Measurements from ENCODE around the gene SCYGR3. TPM values are rescaled to one million over a fixed set of nuclear protein-coding genes. Genes with fewer than 3 reads are reported as not detected.
"Not testable (repeated sequence)": the region's sequence is repeated elsewhere in the genome, so short reads cannot be mapped to it uniquely, and the experiment has no call there.

SCYGR3 gene
- total RNA-seq, 2 experiments from 2014 or later = not detected

GRCh38 chr2:227612546-227613271, 1.9 kb downstream of the SCYGR3 start:
- ChIA-PET POLR2A (no interaction called here), CTCF (no interaction called here)
- no peak overlapping the region for H3K27ac Mint-ChIP-seq
- H3K4me1 Mint-ChIP-seq = peaks cover 5% of the 10 kb centered on the region
- ATAC-seq = no peak
- DNase-seq = no peak
- peaks cover 2% of the 10 kb centered on the region for H3K36me3 Mint-ChIP-seq (ENCODE audit: low read depth)
- H3K9me3 Mint-ChIP-seq (ENCODE audit: low read depth) = no peaks in the 10 kb centered on the region
- H3K4me3 Mint-ChIP-seq = no peak overlapping the region
- peaks cover 31% of the 10 kb centered on the region for H3K27me3 Mint-ChIP-seq
- intact Hi-C loops (cut with DNase I, micrococcal nuclease) = no loop called here

- ChIA-PET POLR2A (no interaction called here), CTCF (no interaction called here)
- Mint-ChIP-seq H3K9me3 (ENCODE audit: low read depth) (no peaks in the 10 kb centered on the region), H3K4me3 (no peak overlapping the region), H3K36me3 (ENCODE audit: low read depth) (peaks cover 2% of the 10 kb centered on the region), H3K27ac (no peak overlapping the region), H3K27me3 (peaks cover 31% of the 10 kb centered on the region), H3K4me1 (peaks cover 5% of the 10 kb centered on the region)
- DNase-seq = no peak
- ATAC-seq = no peak
- intact Hi-C loops (cut with DNase I, micrococcal nuclease) = no loop called here
Observed at GRCh38 chr2:227610123-227610522, 4.5 kb downstream of the SCYGR3 start.

GRCh38 chr2:227608561-227609338, 5.9 kb downstream of the SCYGR3 start:
- Mint-ChIP-seq H3K27me3 (peaks cover 31% of the 10 kb centered on the region), H3K36me3 (ENCODE audit: low read depth) (peaks cover 2% of the 10 kb centered on the region), H3K9me3 (ENCODE audit: low read depth) (no peaks in the 10 kb centered on the region), H3K4me3 (peak overlapping the region; percentile 23), H3K4me1 (peaks cover 5% of the 10 kb centered on the region), H3K27ac (no peak overlapping the region)
- POLR2A ChIA-PET = no interaction called here
- ATAC-seq (no peak), DNase-seq (no peak)
- CTCF ChIA-PET = interaction anchor here (0.7 kb wide), 1 partner anchor 353 kb away, joined by 4 read pairs; no protein-coding TSS in a partner anchor
- intact Hi-C loops (cut with DNase I, micrococcal nuclease) = no loop called here

DNA sequence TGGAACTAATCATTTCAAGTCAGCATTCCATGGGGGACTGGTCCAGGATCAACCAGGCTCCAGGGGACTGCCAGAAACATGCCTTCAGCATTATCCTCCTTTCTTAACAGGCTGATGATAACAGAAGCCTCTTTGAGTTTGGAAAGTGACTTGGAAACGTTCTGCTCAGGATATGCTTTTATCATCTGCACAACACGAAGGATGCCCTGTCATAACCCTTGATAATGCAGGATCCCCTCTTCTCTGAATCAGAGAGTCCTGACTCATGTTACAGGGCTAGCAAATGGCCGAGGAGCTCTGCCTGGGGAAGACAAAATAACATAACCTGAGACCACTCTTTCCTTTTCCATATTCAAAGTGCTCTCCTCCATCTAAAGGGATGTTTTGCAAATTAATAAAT, 6.7 kb downstream of the SCYGR3 start:
- Mint-ChIP-seq H3K36me3 (ENCODE audit: low read depth) (peaks cover 2% of the 10 kb centered on the region), H3K9me3 (ENCODE audit: low read depth) (no peaks in the 10 kb centered on the region), H3K4me3 (no peak overlapping the region), H3K27me3 (peaks cover 31% of the 10 kb centered on the region), H3K27ac (no peak overlapping the region), H3K4me1 (peaks cover 5% of the 10 kb centered on the region)
- ATAC-seq (no peak), DNase-seq (no peak)
- ChIA-PET CTCF (no interaction called here), POLR2A (no interaction called here)
- intact Hi-C loops (cut with DNase I, micrococcal nuclease) = no loop called here

- Mint-ChIP-seq H3K4me3 (no peak overlapping the region), H3K27ac (no peak overlapping the region), H3K4me1 (peaks cover 5% of the 10 kb centered on the region), H3K9me3 (ENCODE audit: low read depth) (no peaks in the 10 kb centered on the region), H3K27me3 (peaks cover 32% of the 10 kb centered on the region), H3K36me3 (ENCODE audit: low read depth) (peaks cover 2% of the 10 kb centered on the region)
- DNase-seq (no peak), ATAC-seq (no peak)
- CTCF ChIA-PET = no interaction called here
- intact Hi-C loops (cut with DNase I, micrococcal nuclease) = no loop called here
- POLR2A ChIA-PET = no interaction called here
Observed at GRCh38 chr2:227606476-227606875, 8.2 kb downstream of the SCYGR3 start.

DNA sequence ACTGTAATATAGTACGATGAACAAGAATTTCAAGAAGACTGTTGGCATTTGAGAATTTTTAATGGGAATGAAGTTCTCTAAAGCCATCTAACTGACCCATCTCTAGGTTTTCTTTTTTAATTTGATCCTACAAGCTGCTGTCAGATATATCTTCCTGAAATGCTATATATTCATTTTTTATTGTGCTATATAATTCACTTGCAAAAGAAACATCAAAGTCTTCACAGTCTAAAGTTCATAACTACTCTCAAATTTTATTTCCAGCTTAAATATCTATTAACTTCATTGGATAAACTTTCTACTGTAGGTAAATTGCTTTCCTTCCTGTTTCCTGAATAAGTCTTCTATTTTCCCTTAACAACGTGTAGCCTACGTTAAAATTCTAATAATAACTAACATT, 12.3 kb downstream of the SCYGR3 start:
- no peak for DNase-seq
- intact Hi-C loops (cut with DNase I, micrococcal nuclease) = no loop called here

GRCh38 chr2:227598835-227599503, 15.7 kb downstream of the SCYGR3 start, which contains the start of gene SCYGR2:
Gene SCYGR2, plus strand, starts transcription at chr2:227598893. Its CDS starts 0 bp downstream, at chr2:227598893.
- H3K27ac Mint-ChIP-seq; H3K9me3 Mint-ChIP-seq (ENCODE audit: low read depth); ATAC-seq; H3K4me3 Mint-ChIP-seq; POLR2A ChIA-PET; CTCF ChIA-PET; H3K36me3 Mint-ChIP-seq (ENCODE audit: low read depth); DNase-seq; intact Hi-C loops (cut with DNase I, micrococcal nuclease); H3K4me1 Mint-ChIP-seq: not testable (repeated sequence)
- H3K27me3 Mint-ChIP-seq = peaks cover 16% of the 10 kb centered on the region

More for the DNA sequence above, 12.3 kb downstream of the SCYGR3 start:
- ChIA-PET POLR2A (no interaction called here), CTCF (no interaction called here)
- no peaks in the 10 kb centered on the region for H3K9me3 Mint-ChIP-seq (ENCODE audit: low read depth)
- no peak overlapping the region for H3K27ac Mint-ChIP-seq
- no peaks in the 10 kb centered on the region for H3K36me3 Mint-ChIP-seq (ENCODE audit: low read depth)
- H3K27me3 Mint-ChIP-seq = peaks cover 13% of the 10 kb centered on the region
- H3K4me3 Mint-ChIP-seq = no peak overlapping the region
- no peaks in the 10 kb centered on the region for H3K4me1 Mint-ChIP-seq
- no peak for ATAC-seq

DNA sequence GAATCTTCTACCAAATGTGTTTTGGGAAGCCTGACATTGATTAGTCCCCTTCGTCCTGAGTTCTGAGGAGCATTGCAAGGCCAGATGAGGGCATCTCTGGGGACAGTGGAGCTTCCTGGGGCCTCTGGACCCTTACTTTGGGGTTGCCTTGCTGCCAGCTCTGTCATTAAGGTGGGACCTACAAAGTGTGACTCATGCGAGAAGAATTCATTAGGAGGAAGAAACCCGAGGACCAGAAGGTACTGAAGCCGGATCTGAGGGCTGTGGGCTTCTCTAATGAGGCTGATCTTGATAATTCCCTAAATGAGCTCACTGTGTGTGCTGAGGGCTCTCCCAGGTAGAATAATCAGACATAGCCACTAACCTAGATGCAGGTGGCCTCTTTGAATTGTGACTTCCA, 16.6 kb downstream of the SCYGR3 start:
- no peak overlapping the region for H3K4me3 Mint-ChIP-seq
- no peaks in the 10 kb centered on the region for H3K36me3 Mint-ChIP-seq (ENCODE audit: low read depth)
- ChIA-PET POLR2A (no interaction called here), CTCF (interaction anchor here (1.0 kb wide), 1 partner anchor 52 kb away, joined by 3 read pairs; no protein-coding TSS in a partner anchor)
- H3K27ac Mint-ChIP-seq = no peak overlapping the region
- intact Hi-C loops (cut with DNase I, micrococcal nuclease) = no loop called here
- ATAC-seq (no peak), DNase-seq (no peak)
- peaks cover 17% of the 10 kb centered on the region for H3K27me3 Mint-ChIP-seq
- H3K4me1 Mint-ChIP-seq = peaks cover 1% of the 10 kb centered on the region
- H3K9me3 Mint-ChIP-seq (ENCODE audit: low read depth) = no peaks in the 10 kb centered on the region

GRCh38 chr2:227597036-227597435, 17.6 kb downstream of the SCYGR3 start:
- Mint-ChIP-seq H3K36me3 (ENCODE audit: low read depth) (no peaks in the 10 kb centered on the region), H3K4me1 (peaks cover 3% of the 10 kb centered on the region), H3K27me3 (peaks cover 20% of the 10 kb centered on the region), H3K9me3 (ENCODE audit: low read depth) (no peaks in the 10 kb centered on the region), H3K4me3 (no peak overlapping the region), H3K27ac (no peak overlapping the region)
- ChIA-PET CTCF (no interaction called here), POLR2A (no interaction called here)
- intact Hi-C loops (cut with DNase I, micrococcal nuclease) = no loop called here
- no peak for DNase-seq
- ATAC-seq = no peak

- ChIA-PET CTCF (no interaction called here), POLR2A (no interaction called here)
- DNase-seq = no peak
- no peaks in the 10 kb centered on the region for H3K36me3 Mint-ChIP-seq (ENCODE audit: low read depth)
- peaks cover 3% of the 10 kb centered on the region for H3K4me1 Mint-ChIP-seq
- ATAC-seq = no peak
- H3K27me3 Mint-ChIP-seq = peaks cover 19% of the 10 kb centered on the region
- H3K4me3 Mint-ChIP-seq = no peak overlapping the region
- H3K9me3 Mint-ChIP-seq (ENCODE audit: low read depth) = no peaks in the 10 kb centered on the region
- intact Hi-C loops (cut with DNase I, micrococcal nuclease) = no loop called here
- no peak overlapping the region for H3K27ac Mint-ChIP-seq
Observed at GRCh38 chr2:227595797-227596196, 18.8 kb downstream of the SCYGR3 start.

GRCh38 chr2:227592694-227593387, 21.8 kb downstream of the SCYGR3 start:
- CTCF ChIA-PET = no interaction called here
- no peak for ATAC-seq
- peaks cover 31% of the 10 kb centered on the region for H3K27me3 Mint-ChIP-seq

More at GRCh38 chr2:227592694-227593387, 21.8 kb downstream of the SCYGR3 start:
- Mint-ChIP-seq H3K27ac (no peak overlapping the region), H3K36me3 (ENCODE audit: low read depth) (no peaks in the 10 kb centered on the region), H3K9me3 (ENCODE audit: low read depth) (peaks cover 4% of the 10 kb centered on the region), H3K4me3 (no peak overlapping the region), H3K4me1 (peaks cover 3% of the 10 kb centered on the region)
- POLR2A ChIA-PET = no interaction called here
- no peak for DNase-seq
- intact Hi-C loops (cut with DNase I, micrococcal nuclease) = no loop called here

Data from activated CD4-positive, alpha-beta T cell treated with anti-CD3 and anti-CD28 coated beads for 36 hours (primary cell).